SJCRH30 (cell line): ENCODE data around the gene CLASP1. TPM values are rescaled to one million over a fixed set of nuclear protein-coding genes. Genes with fewer than 3 reads are reported as not detected.

ENCODE experiments used
- DNase-seq, 2 experiments: peaks; one replicate each; pipeline ENCODE4 v3.0.0-alpha.2; 2015 to 2020
- H3K27ac ChIP-seq: fragments of 250-450 bp; sonication (Bioruptor Pico); 2 replicates; pipeline ENCODE4 v1.5.1; 2020; ENCODE audit warnings: mild to moderate bottlenecking, moderate library complexity
- H3K27me3 ChIP-seq: fragments of 250-450 bp; sonication (Bioruptor Pico); 2 replicates; pipeline ENCODE4 v1.5.1; 2020; ENCODE audit warnings: mild to moderate bottlenecking, moderate library complexity
- H3K36me3 ChIP-seq: fragments of 250-450 bp; sonication (Bioruptor Pico); 2 replicates; pipeline ENCODE4 v1.5.1; 2020; ENCODE audit warnings: mild to moderate bottlenecking, moderate library complexity
- H3K4me1 ChIP-seq: fragments of 250-450 bp; sonication (Bioruptor Pico); 2 replicates; pipeline ENCODE4 v1.5.1; 2020; ENCODE audit warnings: mild to moderate bottlenecking, moderate library complexity
- H3K4me3 ChIP-seq: fragments of 250-450 bp; sonication (Bioruptor Pico); 2 replicates; pipeline ENCODE4 v1.5.1; 2020; ENCODE audit warnings: mild to moderate bottlenecking, moderate library complexity
- H3K9me3 ChIP-seq: fragments of 250-450 bp; sonication (Bioruptor Pico); replicated peaks from 2 replicates; pipeline ENCODE4 v1.5.1; 2020; ENCODE audit warnings: mild to moderate bottlenecking, moderate library complexity
- total RNA-seq: library from RNA; depleted of rRNA; stranded (reverse); fragments of >200 nt; shearing (Covaris generic); gene quantifications from 2 replicates; pipeline ENCODE4 v1.2.3, GENCODE V29; 2014; rRNA removed

Gene CLASP1
- total RNA-seq, 1 experiment from 2014 or later: 53.8 TPM

DNA sequence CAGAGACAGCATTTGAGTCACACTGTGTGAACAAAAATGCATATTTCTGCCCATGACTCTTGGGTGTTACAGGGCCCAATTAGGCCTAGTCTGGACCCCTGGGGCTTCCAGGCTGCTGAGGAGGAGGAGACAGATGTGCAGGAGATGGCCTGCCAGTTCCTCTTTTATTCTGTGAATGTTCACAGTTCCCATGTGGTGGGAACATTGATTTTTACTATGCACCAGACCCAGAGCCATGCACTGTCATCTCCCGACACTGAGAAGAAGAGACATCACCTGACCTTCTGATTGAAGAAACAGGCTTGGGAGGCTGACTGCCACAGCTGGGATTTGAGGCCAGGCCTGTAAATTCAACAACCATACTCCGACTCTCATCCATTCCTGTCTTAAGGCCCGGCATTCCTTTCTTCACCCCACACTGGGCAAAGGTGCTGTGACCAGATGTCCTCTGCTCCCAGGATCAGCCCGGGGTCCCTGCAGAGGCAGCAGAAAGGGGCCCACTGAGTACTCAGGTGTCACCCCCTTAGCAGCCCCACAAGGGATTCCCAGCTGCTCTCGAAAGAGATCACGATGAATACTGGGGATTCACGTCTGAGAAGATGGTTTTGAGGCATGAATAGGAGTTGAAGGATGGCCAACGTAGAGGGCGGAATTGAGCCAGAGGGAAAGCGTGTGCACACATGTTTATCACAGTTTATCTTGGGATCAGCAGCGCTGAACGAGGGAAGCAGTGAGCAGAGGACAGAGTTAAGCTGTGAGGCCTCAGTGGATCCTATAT, 360.6 kb downstream of the CLASP1 start:
- Histone ChIP-seq H3K27ac (no peak overlapping the region), H3K36me3 (no peaks in the 10 kb centered on the region), H3K27me3 (no peaks in the 10 kb centered on the region), H3K4me1 (no peaks in the 10 kb centered on the region), H3K4me3 (no peak overlapping the region), H3K9me3 (no peaks in the 10 kb centered on the region)
- DNase-seq: no peak

DNA sequence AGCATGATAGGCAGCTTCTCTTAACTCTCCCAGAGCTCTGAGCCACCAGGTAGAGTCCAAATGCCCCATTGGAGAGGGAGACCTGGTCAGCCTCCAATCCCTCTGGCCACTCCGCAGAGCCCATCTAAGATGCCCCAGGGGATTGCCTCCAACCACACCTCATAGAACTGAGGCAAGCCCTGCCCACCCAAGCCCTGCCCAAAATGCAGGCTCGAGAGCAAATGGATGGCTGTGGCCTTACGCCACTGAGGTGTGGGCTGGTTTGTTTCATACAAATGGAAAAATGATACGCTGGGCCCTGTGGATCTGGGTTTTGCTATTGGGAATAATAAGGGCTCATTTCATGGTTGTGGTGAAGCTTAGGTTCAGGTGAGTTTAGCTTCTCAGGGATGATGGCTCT, 361.3 kb downstream of the CLASP1 start:
- H3K27me3 ChIP-seq: no peaks in the 10 kb centered on the region
- no peak overlapping the region for H3K27ac ChIP-seq
- H3K9me3 ChIP-seq: no peaks in the 10 kb centered on the region
- no peaks in the 10 kb centered on the region for H3K4me1 ChIP-seq
- no peaks in the 10 kb centered on the region for H3K36me3 ChIP-seq
- no peak overlapping the region for H3K4me3 ChIP-seq
- no peak for DNase-seq

Other genes with a start within 250 kb of the CLASP1 start
- under 0.01 TPM in 1 of 2 replicates, not detected in the other for gene RNU4ATAC, start 118.6 kb downstream of the CLASP1 start, total RNA-seq
- gene NIFK, start 87.4 kb upstream of the CLASP1 start, total RNA-seq: 115 and 118 TPM in 2 replicates
- 128 and 131 TPM in 2 replicates for gene TSN, start 106.2 kb upstream of the CLASP1 start, total RNA-seq